ENCODE results near the gene WNT1.

DNA sequence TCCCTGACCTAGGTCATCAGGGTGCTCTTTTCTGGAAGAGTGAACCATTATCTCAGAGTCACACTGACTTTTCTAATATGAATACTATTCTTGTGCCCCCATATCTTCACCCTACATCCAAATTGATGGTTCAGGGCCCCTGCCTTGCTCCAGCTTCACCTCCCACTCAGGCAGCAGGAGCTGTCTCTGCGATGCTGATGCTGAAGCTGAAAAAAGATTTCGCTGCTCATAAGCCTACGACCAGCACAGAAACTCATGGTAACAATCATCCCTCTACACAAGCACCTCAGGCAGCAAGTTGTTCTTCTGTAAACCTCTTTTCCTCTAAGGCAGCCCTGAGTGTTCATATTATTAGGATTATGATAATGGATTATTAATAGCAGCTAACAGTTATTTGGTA lies 24.1 kb upstream of the WNT1 start:
- TF ChIP-seq, protein P1, sequence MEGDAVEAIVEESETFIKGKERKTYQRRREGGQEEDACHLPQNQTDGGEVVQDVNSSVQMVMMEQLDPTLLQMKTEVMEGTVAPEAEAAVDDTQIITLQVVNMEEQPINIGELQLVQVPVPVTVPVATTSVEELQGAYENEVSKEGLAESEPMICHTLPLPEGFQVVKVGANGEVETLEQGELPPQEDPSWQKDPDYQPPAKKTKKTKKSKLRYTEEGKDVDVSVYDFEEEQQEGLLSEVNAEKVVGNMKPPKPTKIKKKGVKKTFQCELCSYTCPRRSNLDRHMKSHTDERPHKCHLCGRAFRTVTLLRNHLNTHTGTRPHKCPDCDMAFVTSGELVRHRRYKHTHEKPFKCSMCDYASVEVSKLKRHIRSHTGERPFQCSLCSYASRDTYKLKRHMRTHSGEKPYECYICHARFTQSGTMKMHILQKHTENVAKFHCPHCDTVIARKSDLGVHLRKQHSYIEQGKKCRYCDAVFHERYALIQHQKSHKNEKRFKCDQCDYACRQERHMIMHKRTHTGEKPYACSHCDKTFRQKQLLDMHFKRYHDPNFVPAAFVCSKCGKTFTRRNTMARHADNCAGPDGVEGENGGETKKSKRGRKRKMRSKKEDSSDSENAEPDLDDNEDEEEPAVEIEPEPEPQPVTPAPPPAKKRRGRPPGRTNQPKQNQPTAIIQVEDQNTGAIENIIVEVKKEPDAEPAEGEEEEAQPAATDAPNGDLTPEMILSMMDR (IDR thresholded peaks at IDR 0.05) = no peak
- no peak for TF ChIP-seq POLR2AphosphoS5 (IDR thresholded peaks at IDR 0.05; ENCODE audit: insufficient read depth in 1 of 2, low read depth in 1 of 2)
